GM23338 (cell line): ENCODE measurements around the gene ZNF646.

Experiments used
- CREB1 ChIP-seq: fragments of 250-450 bp; sonication (Bioruptor Pico); IDR thresholded peaks from 2 replicates; pipeline ENCODE4 v1.5.0; 2020; ENCODE audit warnings: low read depth, mild to moderate bottlenecking, moderate library complexity
- EZH2 ChIP-seq: fragments of 200-600 bp; sonication (generic); IDR thresholded peaks from one replicate; pipeline ENCODE4 v1.8.0; 2017; ENCODE audit warnings: antibody characterized with exemption, mild to moderate bottlenecking, low read depth; ENCODE audit not compliant: unreplicated experiment
- EZH2phosphoT487 ChIP-seq: fragments of 200-600 bp; sonication (generic); IDR thresholded peaks from one replicate; pipeline ENCODE4 v1.8.1; 2018; ENCODE audit warnings: antibody characterized with exemption; ENCODE audit not compliant: unreplicated experiment
- JUNB ChIP-seq: IDR thresholded peaks from one replicate; pipeline ENCODE4 v1.6.1; 2016; ENCODE audit warnings: antibody characterized with exemption; ENCODE audit not compliant: unreplicated experiment
- POLR2AphosphoS5 ChIP-seq: IDR thresholded peaks from 2 replicates; pipeline ENCODE4 v1.6.1; 2016; ENCODE audit warnings: antibody characterized with exemption, low read depth
- STAT1 ChIP-seq: IDR thresholded peaks from one replicate; pipeline ENCODE4 v1.6.1; 2016; ENCODE audit warnings: antibody characterized with exemption; ENCODE audit not compliant: unreplicated experiment
- ZNF114 ChIP-seq: fragments of 250-450 bp; sonication (Bioruptor Pico); IDR thresholded peaks from 2 replicates; pipeline ENCODE4 v1.5.0; 2020; ENCODE audit warnings: mild to moderate bottlenecking, moderate library complexity
- ZNF331 ChIP-seq: fragments of 250-450 bp; sonication (Bioruptor Pico); IDR thresholded peaks from 2 replicates; pipeline ENCODE4 v1.5.0; 2020; ENCODE audit warnings: low read depth, mild to moderate bottlenecking, moderate library complexity
- TF ChIP-seq, protein P1 (sequence below), 2 experiments: fragments of 200-600 bp in 1 of 2; sonication (generic) in 1 of 2; conservative IDR thresholded peaks; 2 replicates each; pipeline versions ENCODE4 v1.5.1 to v1.6.1; 2016 to 2017; ENCODE audit warnings: antibody characterized with exemption in 2 of 2, low read depth in 2 of 2, mild to moderate bottlenecking in 2 of 2, moderate library complexity in 1 of 2
- TF ChIP-seq, protein P2 (sequence below): IDR thresholded peaks from one replicate; pipeline ENCODE4 v1.6.1; 2018; ENCODE audit warnings: antibody characterized with exemption; ENCODE audit not compliant: unreplicated experiment
- TF ChIP-seq, protein P3 (sequence below): IDR thresholded peaks from 2 replicates; pipeline ENCODE4 v1.6.1; 2016; ENCODE audit warnings: antibody characterized with exemption

DNA sequence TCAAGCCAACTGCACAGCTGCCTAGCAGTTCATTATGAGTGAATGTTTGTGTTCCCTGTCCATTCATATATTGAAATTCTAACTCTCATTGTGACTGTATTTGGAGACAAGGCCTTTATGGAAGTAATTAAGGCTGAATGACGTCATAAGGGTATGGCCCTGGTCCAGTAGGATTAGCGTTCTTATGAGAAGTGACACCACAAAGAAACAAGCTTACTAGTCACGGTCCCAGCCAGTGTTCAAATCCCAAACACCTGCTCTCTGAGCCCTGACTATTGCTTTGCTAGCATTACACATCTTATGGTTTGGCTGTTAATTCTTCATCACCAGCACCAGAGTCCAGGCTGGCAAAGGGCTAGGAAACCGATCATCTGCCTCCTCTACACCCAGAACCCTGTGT is 2.4 kb upstream of the ZNF646 start:
- TF ChIP-seq, protein P1, sequence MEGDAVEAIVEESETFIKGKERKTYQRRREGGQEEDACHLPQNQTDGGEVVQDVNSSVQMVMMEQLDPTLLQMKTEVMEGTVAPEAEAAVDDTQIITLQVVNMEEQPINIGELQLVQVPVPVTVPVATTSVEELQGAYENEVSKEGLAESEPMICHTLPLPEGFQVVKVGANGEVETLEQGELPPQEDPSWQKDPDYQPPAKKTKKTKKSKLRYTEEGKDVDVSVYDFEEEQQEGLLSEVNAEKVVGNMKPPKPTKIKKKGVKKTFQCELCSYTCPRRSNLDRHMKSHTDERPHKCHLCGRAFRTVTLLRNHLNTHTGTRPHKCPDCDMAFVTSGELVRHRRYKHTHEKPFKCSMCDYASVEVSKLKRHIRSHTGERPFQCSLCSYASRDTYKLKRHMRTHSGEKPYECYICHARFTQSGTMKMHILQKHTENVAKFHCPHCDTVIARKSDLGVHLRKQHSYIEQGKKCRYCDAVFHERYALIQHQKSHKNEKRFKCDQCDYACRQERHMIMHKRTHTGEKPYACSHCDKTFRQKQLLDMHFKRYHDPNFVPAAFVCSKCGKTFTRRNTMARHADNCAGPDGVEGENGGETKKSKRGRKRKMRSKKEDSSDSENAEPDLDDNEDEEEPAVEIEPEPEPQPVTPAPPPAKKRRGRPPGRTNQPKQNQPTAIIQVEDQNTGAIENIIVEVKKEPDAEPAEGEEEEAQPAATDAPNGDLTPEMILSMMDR (conservative IDR thresholded peaks at IDR 0.05; ENCODE audit: low read depth in 2 of 2) = no peak
- TF ChIP-seq, protein P2, sequence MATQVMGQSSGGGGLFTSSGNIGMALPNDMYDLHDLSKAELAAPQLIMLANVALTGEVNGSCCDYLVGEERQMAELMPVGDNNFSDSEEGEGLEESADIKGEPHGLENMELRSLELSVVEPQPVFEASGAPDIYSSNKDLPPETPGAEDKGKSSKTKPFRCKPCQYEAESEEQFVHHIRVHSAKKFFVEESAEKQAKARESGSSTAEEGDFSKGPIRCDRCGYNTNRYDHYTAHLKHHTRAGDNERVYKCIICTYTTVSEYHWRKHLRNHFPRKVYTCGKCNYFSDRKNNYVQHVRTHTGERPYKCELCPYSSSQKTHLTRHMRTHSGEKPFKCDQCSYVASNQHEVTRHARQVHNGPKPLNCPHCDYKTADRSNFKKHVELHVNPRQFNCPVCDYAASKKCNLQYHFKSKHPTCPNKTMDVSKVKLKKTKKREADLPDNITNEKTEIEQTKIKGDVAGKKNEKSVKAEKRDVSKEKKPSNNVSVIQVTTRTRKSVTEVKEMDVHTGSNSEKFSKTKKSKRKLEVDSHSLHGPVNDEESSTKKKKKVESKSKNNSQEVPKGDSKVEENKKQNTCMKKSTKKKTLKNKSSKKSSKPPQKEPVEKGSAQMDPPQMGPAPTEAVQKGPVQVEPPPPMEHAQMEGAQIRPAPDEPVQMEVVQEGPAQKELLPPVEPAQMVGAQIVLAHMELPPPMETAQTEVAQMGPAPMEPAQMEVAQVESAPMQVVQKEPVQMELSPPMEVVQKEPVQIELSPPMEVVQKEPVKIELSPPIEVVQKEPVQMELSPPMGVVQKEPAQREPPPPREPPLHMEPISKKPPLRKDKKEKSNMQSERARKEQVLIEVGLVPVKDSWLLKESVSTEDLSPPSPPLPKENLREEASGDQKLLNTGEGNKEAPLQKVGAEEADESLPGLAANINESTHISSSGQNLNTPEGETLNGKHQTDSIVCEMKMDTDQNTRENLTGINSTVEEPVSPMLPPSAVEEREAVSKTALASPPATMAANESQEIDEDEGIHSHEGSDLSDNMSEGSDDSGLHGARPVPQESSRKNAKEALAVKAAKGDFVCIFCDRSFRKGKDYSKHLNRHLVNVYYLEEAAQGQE = no peak
- TF ChIP-seq POLR2AphosphoS5 (no peak), EZH2 (no peak), EZH2phosphoT487 (no peak), JUNB (no peak), STAT1 (no peak), CREB1 (CRISPR knock-in tag) (no peak), ZNF114 (no peak), ZNF331 (CRISPR knock-in tag) (no peak)
- TF ChIP-seq, protein P3, sequence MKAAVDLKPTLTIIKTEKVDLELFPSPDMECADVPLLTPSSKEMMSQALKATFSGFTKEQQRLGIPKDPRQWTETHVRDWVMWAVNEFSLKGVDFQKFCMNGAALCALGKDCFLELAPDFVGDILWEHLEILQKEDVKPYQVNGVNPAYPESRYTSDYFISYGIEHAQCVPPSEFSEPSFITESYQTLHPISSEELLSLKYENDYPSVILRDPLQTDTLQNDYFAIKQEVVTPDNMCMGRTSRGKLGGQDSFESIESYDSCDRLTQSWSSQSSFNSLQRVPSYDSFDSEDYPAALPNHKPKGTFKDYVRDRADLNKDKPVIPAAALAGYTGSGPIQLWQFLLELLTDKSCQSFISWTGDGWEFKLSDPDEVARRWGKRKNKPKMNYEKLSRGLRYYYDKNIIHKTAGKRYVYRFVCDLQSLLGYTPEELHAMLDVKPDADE = no peak
